ENCODE measurements around the gene COL5A2.

- TF ChIP-seq CTCF (IDR thresholded peaks at IDR 0.05) (no peak), POLR2A (IDR thresholded peaks at IDR 0.05) (no peak)
Observed at GRCh38 chr2:189074506-189074905, 105.1 kb downstream of the COL5A2 start.

All from upper lobe of left lung (tissue), 4 donors.